NB4 (cell line): Measurements from ENCODE around the gene ACTA2.

ENCODE experiments used
- CTCF ChIP-seq: IDR thresholded peaks from one replicate; pipeline ENCODE4 v1.5.1; 2012; ENCODE audit warnings: low read depth, low read length
- MAX ChIP-seq: IDR thresholded peaks from 2 replicates; pipeline ENCODE4 v1.6.1; 2011; ENCODE audit warnings: low read depth, low read length
- POLR2A ChIP-seq: IDR thresholded peaks from 2 replicates; pipeline ENCODE4 v1.6.1; 2011; ENCODE audit warnings: mild to moderate bottlenecking; ENCODE audit not compliant: insufficient read length; ENCODE audit errors: extremely low read depth

DNA sequence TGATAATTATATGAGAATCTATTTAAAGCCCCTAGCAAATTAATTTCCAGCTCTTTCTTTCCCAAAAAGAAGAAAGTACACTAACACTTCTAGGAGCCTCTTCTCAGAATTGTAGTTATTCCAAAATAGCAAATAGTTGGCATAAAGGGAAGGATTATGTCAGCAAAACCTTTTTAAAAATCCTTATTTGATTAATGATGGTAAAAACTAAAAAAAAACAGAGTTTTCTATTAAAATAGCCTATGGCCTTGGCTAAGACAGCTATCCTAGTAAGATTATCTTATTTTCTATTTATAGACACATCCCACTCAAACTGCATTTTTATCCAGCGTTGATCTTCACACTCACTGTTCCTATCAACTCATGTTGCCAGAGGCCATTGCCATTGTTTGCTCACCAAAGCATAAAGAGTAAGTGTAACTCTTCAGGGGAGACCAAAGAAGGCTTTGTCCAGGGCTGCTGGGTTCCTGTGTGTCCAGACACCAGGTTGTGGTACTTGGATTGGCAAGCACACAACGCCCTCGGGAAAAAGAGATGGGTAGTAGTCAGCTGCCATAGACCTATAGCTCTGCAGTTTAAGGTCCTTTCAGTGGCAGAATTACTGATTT lies 31.5 kb downstream of the ACTA2 start:
- TF ChIP-seq CTCF, result no peak
- no peak for TF ChIP-seq POLR2A
- no peak for TF ChIP-seq MAX
